Stimulated activated CD8-positive, alpha-beta memory T cell treated with anti-CD3 and anti-CD28 coated beads, Interleukin-12 subunit alpha, Interleukin-12 subunit beta, amount 100 ng/mL, for 24 hours (primary cell): ENCODE results near the gene ANAPC15.

Experiments
- DNase-seq: peaks from one replicate; pipeline ENCODE4 v3.0.0-alpha.2; 2020; ENCODE audit errors: extremely low read depth

ANAPC15 gene

DNA sequence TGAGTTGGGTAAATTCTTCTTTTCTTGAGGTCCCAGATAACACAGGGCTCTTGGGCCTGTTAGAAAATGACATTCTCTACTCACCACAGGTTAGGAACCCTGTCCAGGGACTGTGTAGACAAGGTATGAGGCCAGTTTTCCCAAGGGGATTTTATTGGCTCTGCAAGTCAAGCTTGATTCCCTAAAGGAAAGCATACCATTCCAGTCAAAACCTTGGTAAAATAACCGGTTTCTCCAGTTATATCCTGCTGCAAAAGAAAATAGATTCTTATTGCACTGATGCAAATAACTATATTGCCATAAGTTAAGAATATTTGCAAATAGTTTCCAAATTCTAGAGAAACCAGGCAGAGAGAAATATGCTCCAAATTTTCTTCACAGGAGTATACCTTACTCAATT is 13.5 kb upstream of the ANAPC15 start:
- no peak for DNase-seq

DNA sequence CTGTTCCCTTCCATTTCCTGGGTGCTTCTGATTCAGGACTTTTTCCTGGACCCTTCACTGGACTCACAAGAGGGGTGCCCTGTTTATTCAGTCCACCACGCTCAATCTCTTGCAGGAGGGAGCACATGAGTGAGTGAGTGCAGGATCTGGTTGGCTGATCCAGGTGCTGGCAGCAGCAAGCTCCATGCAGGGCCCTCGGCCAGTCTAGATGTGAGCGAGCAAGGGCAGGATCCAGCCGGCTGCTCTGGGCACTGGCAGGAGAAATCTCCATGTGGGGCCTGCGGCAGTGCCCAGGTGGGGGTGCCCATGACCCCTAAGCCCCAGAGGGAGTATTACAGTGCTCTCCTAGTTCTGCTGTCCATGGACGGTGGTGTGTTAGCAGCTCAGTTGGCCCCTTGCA is 11.6 kb upstream of the ANAPC15 start:
- no peak for DNase-seq

GRCh38 chr11:72123117-72123653 is 10.7 kb upstream of the ANAPC15 start:
- no peak for DNase-seq

GRCh38 chr11:72122607-72123006 is 10.1 kb upstream of the ANAPC15 start:
- DNase-seq = no peak

DNA sequence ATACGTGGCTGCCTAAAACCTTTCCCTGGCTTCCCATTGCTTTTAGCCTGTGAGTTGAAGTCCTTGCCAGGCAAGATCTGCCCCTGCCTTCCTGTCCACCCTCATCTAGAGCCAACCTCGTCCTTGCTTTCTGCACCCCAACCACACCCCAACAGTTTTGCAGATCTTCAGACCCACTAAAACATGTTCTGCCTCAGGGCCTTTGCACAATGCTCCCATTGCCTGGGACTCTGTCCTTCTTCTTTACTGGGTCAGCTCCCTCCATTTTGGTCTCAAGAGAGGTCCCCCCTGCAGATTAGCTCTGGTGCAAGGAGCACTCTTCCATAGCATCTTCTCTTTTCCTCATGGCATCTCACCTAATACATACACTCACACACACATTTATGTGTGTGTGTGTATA is 8.4 kb upstream of the ANAPC15 start:
- DNase-seq = no peak

DNA sequence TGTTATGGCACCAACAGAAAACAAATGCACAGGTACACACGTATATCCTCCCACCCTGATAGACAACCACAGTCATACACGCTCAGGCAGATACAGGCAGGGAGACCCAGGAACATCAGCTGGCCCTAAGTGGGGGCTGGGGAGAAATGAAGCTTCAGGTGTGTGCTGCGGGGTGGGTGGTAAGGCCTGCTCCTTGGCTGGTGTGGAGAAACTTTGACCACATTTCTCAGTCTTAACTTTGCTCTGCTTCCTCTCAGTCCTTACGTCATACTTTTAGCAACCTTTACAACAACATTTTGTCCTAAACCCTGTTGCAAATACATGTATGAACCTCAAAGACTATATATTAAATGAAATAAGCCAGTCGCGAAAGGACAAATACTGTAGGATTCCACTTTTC is 6.7 kb upstream of the ANAPC15 start:
- DNase-seq = no peak

GRCh38 chr11:72116019-72116755 is 3.7 kb upstream of the ANAPC15 start:
- no peak for DNase-seq

DNA sequence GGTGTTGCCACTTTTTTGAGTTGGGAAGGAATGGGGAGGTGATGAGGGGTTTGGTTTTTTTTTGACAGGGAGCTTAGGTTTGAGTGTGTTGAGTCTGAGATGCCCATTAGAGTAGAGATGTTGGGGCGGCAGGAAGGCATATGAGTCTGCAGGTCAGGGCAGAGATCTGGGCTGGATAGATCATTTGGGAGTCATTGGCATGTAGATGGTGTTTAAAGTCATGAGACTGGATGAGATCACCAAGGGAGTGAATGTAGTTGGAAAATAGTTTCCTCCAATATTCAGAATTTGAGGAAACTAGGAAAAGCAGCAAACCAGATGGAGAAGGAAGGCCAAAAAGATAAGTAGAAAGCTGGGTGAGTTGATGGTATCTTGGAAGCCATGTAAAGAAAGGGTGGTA is 2.1 kb upstream of the ANAPC15 start:
- no peak for DNase-seq

DNA sequence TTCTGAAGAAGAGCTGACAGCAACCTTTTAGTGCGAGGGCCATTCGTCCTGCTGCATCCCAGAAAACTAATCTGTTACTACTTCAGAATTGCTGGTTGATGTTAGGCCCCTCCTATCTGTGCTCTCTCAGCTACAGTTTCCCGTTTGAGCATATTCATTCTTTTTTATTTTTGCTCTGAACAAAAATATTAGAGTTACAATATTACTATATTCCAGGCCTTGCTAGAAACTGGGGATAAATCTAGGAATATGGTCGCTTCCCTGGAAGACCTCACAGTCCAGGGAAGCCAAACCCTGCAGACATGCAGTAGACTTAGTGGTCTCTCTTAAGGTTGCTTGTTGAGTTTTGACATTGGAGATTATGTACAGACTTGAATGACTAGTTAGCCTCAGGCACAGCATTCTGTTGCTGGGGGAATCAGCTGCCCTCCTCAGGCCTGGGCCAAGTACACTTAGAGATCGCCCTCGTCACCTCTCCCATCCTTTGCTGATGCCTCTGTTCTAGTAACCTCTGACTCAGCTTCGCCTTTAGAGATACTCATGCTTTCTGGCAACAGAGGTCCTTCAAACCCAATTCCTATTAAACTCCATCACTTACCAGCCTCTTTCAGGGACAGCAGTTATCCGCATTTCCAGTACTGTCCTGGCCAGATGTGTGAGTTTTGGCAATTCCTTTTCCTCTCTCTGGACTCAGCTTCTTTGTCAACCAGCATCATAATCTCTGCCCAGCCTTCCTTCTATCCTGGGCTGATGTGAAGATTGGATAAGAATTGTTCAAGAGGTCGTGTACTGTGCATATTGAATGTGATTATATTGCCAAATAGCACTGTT is 698 bp upstream of the ANAPC15 start:
- no peak for DNase-seq

DNA sequence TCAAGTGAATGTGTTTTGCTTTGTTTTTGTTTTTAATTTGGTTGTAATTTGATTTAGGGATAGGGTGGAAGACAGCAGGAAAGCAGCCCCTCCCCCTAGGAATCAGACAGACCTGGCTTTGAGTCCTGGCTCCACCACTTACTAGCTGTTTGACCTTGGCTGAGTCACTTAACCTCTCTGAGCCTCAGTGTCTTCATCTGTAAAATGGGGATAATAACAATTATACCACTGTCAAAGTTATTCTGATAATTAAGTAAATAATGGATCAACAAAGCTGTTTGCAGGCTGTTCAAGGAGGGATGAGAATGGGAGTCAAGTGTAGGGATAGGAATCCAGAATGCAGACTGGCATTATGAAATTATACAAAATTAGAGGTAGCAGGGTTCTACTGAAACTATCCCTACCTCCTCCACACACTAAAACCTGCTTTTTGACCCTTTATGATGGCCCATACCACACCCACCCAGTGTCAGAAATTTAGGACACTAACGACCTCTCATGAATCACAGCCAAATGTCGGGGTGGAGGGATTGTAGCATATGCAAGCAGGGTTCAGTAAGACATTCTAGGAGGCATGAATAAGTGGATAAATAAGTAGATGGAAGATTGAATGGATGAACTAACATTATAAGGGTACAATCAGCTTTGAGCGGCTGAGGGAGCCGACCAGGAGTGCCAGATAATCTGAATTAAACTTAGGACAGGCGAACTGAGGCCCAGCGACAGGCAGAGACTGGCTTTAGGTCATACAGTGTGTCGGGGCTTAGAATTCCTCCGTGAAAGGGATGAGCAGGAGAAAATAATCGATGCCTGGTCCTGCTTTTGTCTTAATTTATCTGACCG is 974 bp downstream of the ANAPC15 start:
- DNase-seq = no peak

- DNase-seq = no peak
These were observed 6.6 kb downstream of the ANAPC15 start, which contains the start of gene TOMT for GRCh38 chr11:72105888-72106287. TSS of gene TOMT (plus strand) at chr11:72105924. CDS start at chr11:72105952, 28 bp downstream.

- no peak for DNase-seq
These were observed 8.7 kb downstream of the ANAPC15 start for GRCh38 chr11:72103754-72104167.

DNA sequence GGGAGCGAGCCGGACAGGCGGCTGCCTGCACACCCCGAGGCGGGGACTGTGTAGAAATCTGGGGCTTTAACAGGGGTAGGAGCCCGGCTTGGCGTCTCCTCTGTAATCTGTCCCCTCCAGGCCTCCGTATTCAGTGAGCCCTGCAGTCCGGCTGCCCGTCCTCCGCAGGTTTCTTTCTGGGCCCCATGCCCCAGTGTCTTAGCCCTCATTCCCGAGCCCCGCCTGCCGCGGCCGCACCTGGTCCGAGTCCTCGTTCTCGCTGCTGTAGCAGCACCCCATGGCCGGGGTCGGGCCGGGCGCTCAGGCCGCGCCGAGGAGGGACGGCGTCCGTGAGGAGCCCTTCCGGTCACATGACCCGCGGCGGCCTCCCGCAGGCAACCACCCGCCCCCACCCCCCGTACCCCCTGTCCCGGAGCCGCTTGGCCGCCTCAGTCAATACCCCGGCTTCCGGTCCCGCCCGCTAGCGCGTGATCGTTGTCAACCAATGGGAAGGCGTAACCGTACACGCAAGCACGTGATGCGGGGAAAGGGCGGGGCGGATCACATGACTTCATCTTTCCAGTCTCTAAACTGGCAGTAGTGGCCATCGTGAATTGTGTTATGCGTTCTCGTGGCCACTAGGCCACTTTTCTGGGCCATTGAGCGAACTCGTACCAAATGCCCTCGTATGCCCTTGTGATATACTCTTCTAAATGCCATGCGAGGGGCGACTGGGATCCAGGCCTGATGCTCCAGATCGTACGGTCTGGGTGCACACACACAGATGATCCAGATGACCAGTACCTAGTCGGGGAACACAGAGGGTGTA is 9.3 kb downstream of the ANAPC15 start, which contains the start of gene LAMTOR1:
Gene LAMTOR1, minus strand, starts transcription at position 352 of the 808 bp plus-strand sequence. Its CDS starts 73 bp downstream, at position 279.
- peak; percentile 98 for DNase-seq

DNA sequence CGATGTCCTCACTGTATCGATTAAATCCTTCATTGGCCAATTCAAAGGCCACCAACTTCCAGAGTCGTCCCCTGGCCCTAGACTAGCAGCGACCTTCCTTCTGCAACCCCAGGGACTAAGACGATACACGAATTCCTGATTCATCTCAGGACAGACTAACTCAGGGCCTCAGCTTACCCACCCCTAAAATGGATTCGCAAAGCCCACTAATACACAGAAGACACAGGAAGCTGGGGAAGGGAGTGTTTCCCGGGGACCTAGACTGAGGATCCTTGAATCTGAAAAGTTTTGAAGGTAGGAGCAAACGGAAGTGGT is 9.9 kb downstream of the ANAPC15 start:
- no peak for DNase-seq

GRCh38 chr11:72102162-72102561 is 10.3 kb downstream of the ANAPC15 start:
- no peak for DNase-seq

- DNase-seq = no peak
These were observed 12.0 kb downstream of the ANAPC15 start for GRCh38 chr11:72100462-72100861.

DNA sequence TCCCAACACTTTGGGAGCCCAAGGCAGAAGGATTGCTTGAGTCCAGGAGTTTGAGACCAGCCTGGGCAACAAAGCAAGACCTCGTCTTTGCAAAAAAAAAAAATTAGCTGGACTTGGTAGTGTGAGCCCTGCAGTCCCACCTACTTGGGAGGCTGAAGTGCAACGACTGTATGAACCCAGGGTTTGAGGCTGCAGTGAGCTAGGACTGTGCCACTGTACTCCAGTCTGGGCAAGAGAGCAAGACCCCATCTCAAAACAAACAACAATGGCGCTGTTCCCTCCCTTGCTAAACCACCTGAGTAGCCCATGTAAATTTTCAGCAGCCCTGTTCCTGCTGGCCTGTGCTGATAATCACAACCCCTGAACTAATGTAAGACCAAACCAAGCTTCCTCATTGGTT is 12.5 kb downstream of the ANAPC15 start:
- DNase-seq = no peak

- DNase-seq = no peak
These were observed 13.8 kb downstream of the ANAPC15 start for GRCh38 chr11:72098741-72099140.

DNA sequence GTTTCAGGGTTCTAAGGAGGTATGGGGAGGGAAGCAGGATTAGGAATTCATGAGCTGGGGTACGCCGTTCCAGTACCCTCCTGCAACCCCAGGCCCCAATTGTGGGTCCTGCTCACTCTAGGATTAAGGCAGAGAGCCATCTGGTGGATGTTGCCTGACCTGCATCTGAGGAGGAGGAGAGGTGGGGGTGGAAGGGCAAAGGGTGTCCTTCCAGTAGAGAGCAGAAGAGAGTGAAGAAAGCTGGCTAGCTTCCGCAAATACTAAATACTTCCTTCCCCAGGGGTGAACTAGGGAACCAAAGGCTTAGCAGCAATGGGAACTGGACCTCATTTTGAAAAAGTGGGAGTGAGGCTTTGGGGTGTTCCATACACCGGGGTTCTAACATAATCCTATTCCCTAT is 21.2 kb downstream of the ANAPC15 start:
- no peak for DNase-seq

DNA sequence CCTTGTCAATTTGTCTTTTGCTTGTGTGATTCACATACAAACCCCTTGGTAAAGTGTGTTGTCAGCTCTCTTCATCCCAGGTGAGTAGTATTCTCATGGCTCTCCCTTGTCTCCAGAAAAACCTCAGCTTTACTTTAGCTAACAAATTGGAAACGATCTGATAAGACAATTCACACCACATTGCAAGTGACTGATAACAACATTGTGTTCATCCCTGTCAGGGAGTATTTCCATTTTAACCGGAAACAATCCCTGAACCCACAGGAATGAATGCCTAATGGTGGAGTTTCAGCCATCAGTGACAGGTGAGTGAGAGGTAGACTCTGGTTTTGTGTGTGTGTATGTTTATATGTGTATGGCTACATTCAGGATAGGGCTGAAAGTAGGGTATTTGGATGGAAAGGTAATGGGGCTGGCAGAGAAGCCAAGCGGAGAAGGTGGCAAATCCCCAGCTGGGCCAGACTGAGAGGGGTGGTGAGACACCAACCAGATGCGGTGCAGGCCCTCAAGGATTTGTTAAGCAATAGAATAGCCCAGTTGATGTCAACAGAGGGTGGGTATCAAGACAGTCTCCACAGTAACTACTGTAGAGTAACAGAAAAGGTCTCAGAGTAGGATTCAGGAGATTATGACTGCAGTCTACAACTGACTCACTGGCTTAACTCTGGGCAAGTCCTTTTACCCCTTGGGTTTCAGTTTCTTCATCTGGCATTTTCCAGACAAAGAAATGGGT is 24.3 kb downstream of the ANAPC15 start:
- no peak for DNase-seq
